Osteocyte (in vitro differentiated cells): ENCODE results near the gene SLC6A4. TPM values are rescaled to one million over a fixed set of nuclear protein-coding genes. Genes with fewer than 3 reads are reported as not detected.

Experiments
- DNase-seq: peaks from one replicate; pipeline ENCODE4 v3.0.0; 2021; ENCODE audit warnings: mixed read lengths; ENCODE audit not compliant: unreplicated experiment; ENCODE audit errors: extremely low spot score
- H3K27ac Mint-ChIP-seq: one replicate; pipeline ENCODE4 v1.8.0; 2021; ENCODE audit warnings: mild to moderate bottlenecking, mixed read lengths; ENCODE audit not compliant: unreplicated experiment
- H3K27me3 Mint-ChIP-seq: one replicate; pipeline ENCODE4 v1.8.0; 2021; ENCODE audit warnings: mixed read lengths; ENCODE audit not compliant: unreplicated experiment
- H3K36me3 Mint-ChIP-seq: one replicate; pipeline ENCODE4 v1.8.0; 2021; ENCODE audit warnings: mixed read lengths; ENCODE audit not compliant: unreplicated experiment
- H3K4me1 Mint-ChIP-seq: one replicate; pipeline ENCODE4 v1.8.0; 2021; ENCODE audit warnings: mixed read lengths; ENCODE audit not compliant: unreplicated experiment
- H3K4me3 Mint-ChIP-seq: one replicate; pipeline ENCODE4 v1.8.0; 2021; ENCODE audit warnings: mild to moderate bottlenecking, moderate library complexity, mixed read lengths; ENCODE audit not compliant: unreplicated experiment
- H3K9me3 Mint-ChIP-seq: one replicate; pipeline ENCODE4 v1.8.0; 2021; ENCODE audit warnings: mixed read lengths; ENCODE audit not compliant: unreplicated experiment
- CTCF ChIP-seq: fragments of 200-600 bp; sonication (generic); IDR thresholded peaks from 2 replicates; pipeline ENCODE4 v1.5.0; 2021; ENCODE audit warnings: antibody characterized with exemption, mild to moderate bottlenecking, moderate library complexity
- total RNA-seq: library from RNA; stranded (reverse); gene quantifications from 2 replicates; pipeline ENCODE4 v1.2.1, GENCODE V29; 2021

Gene SLC6A4
- total RNA-seq, 1 donor from 2014 or later: 0.16 TPM

GRCh38 chr17:30222251-30222650 lies 13.2 kb downstream of the SLC6A4 start:
- Mint-ChIP-seq H3K9me3 (no peaks in the 10 kb centered on the region), H3K4me1 (peaks cover 27% of the 10 kb centered on the region), H3K4me3 (no peak overlapping the region), H3K36me3 (no peaks in the 10 kb centered on the region), H3K27me3 (peaks cover 11% of the 10 kb centered on the region), H3K27ac (no peak overlapping the region)
- TF ChIP-seq CTCF: no peak
- no peak for DNase-seq

GRCh38 chr17:30221346-30221745 lies 14.2 kb downstream of the SLC6A4 start:
- peaks cover 11% of the 10 kb centered on the region for H3K27me3 Mint-ChIP-seq
- no peaks in the 10 kb centered on the region for H3K9me3 Mint-ChIP-seq
- H3K36me3 Mint-ChIP-seq: no peaks in the 10 kb centered on the region
- no peak overlapping the region for H3K27ac Mint-ChIP-seq
- no peak for DNase-seq
- no peak overlapping the region for H3K4me3 Mint-ChIP-seq
- peaks cover 21% of the 10 kb centered on the region for H3K4me1 Mint-ChIP-seq
- TF ChIP-seq CTCF: no peak

GRCh38 chr17:30220414-30220813 lies 15.1 kb downstream of the SLC6A4 start:
- Mint-ChIP-seq H3K4me1 (peaks cover 11% of the 10 kb centered on the region), H3K9me3 (no peaks in the 10 kb centered on the region), H3K36me3 (no peaks in the 10 kb centered on the region), H3K4me3 (no peak overlapping the region), H3K27me3 (peaks cover 11% of the 10 kb centered on the region), H3K27ac (no peak overlapping the region)
- TF ChIP-seq CTCF: no peak
- no peak for DNase-seq

- Mint-ChIP-seq H3K9me3 (no peaks in the 10 kb centered on the region), H3K36me3 (no peaks in the 10 kb centered on the region), H3K27ac (no peak overlapping the region), H3K4me3 (no peak overlapping the region), H3K27me3 (peaks cover 11% of the 10 kb centered on the region), H3K4me1 (peaks cover 6% of the 10 kb centered on the region)
- no peak for TF ChIP-seq CTCF
- DNase-seq: no peak
Measured at GRCh38 chr17:30219833-30220232, 15.7 kb downstream of the SLC6A4 start.

GRCh38 chr17:30219315-30219714 lies 16.2 kb downstream of the SLC6A4 start:
- H3K36me3 Mint-ChIP-seq: no peaks in the 10 kb centered on the region
- no peak overlapping the region for H3K4me3 Mint-ChIP-seq
- H3K27me3 Mint-ChIP-seq: peaks cover 11% of the 10 kb centered on the region
- TF ChIP-seq CTCF: no peak
- no peak for DNase-seq
- no peaks in the 10 kb centered on the region for H3K9me3 Mint-ChIP-seq
- no peak overlapping the region for H3K27ac Mint-ChIP-seq
- peaks cover under 1% of the 10 kb centered on the region for H3K4me1 Mint-ChIP-seq
